ENCODE measurements around the gene NUP93.

Gene NUP93

DNA sequence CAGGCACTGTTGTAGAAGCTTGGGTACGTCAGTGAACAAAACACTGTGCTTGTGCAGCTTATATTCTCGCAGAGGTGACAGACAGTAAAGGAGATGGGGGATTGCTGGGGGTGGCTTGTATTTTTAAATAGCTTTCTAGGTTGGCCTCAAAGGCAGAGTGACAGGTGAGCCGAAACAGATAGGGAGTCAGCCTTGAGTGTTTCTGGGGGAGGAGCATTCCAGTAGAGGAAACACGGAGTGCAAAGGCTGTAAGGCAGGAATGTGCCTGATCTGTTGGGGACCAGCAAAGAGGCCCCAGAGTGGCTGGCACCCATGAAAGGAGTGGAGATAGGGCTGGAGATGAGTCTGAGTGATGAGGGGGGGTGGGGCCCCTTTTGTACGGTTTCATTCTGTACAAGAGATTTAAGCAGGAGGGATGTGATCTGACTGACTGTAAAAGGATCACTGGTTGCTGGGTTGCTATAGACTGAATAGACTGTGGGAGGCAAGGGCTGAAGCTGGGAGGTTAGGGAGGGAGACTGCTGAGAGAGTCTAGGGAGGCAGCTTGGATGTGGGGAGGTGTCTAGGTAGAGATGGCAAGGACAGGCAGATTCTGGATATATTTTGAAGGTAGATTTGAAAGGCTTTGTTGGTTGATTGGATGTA lies 15.2 kb downstream of the NUP93 start:
- DNase-seq: no peak

- no peak for DNase-seq
Observed at GRCh38 chr16:56747486-56748045, 17.6 kb downstream of the NUP93 start.

DNA sequence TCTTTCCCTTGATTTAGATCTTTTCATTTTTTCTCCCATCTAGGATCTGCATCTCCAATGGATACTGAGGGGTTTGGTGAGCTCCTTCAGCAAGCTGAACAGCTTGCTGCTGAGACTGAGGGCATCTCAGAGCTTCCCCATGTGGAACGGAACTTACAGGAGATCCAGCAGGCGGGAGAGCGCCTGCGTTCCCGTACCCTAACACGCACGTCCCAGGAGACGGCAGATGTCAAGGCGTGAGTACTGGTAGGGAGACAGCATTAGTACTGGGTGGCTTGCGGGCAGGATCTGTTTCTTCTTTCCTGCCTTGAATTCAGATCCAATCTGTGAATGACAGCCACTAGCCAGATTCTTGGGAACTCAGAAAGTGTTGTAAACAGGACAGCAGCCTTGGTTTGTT lies 18.3 kb downstream of the NUP93 start:
- DNase-seq: no peak

GRCh38 chr16:56748826-56749225 lies 18.9 kb downstream of the NUP93 start:
- DNase-seq: no peak

DNA sequence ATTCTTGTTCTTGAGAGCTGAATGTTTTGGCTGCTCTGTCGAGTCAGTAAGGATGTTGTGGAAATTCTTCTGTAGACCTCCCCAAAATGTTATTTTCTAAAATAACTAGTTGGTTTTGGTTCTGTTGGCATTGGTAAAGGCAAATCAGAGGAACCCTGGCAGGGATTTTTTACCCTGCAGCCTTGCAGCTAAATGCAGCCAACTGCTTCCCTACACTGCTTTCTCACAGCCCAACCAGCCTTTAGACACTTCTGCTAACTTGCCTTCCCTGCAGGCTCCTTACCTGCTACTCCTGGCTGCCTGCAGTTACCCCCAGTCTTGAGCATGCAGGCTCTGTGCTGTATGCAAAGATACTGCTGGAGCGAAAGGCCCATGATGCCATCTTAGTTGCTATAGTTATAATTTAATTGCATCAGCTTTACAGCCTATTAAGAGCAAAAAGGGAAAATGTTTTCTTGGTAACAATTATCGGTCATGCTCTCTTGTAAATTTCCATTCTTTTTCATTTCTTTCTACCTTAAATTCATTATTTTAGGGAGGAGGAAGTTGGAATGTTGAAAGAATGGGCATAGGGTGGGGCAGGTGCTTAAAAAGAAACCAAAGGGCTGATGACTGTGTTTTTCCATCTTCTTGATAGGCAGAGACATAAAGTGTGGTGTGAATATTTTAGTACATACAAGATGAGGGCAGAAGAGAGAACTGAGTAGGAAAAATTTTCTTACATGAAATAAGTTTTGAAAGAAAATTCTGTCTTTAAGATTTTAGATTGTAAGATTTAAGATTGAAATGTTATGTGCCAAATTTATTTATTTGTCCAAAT lies 20.0 kb downstream of the NUP93 start:
- no peak for DNase-seq

GRCh38 chr16:56753410-56753809 lies 23.5 kb downstream of the NUP93 start:
- DNase-seq: no peak

DNA sequence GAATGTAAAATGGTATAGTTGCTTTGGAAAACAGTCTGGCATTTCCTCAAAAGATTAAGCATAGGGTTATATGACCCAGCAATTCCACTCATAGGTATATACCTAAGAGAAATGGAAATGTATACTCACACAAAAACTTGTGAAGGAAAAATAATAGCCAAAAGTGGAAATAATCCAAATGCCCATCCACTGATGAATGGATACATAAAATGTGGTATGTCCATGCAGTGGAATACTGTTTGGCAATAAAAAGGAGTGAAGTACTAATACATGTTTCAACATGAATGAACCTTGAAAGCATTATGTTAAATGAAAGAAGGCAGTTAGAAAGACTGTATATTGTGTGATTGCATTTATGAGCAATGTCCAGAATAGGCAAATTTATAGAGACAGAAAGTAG lies 25.1 kb downstream of the NUP93 start:
- DNase-seq: no peak

DNA sequence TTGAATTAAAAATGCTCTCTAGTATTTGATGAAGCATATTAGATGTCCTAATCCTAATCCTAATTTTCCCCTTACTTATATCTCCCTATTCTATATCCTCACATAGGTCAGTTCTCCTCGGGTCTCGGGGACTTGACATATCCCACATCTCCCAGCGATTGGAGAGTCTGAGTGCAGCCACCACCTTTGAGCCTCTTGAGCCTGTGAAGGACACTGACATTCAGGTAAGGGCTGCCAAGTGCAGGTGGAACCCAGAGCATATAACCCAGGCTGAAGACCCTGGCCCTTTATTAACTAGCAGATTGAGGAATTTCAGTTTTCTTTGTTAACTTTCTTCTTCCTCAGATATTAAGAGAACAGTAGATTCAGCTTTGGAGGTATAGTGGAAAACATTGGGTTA lies 28.5 kb downstream of the NUP93 start:
- DNase-seq: no peak

DNA sequence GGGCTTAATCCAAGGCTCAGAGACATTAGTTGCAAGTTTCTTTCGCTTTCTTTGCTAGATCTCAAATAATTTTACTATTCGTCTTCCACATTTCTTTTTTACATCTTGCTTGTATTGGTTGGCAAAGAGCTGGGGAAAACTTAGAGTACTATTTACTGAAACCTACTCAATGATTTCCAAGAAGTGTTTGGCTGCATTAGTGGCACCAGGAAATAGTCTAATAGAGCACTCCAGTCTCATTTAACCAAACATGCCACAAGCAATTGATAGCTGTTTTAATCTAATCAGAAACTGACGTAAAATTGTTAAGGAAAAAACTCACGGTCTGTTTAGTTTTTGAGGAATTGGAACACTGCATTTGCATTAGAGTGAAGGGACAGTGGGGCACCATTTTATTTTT lies 29.0 kb downstream of the NUP93 start:
- no peak for DNase-seq

- no peak for DNase-seq
Observed at GRCh38 chr16:56763291-56763916, 33.5 kb downstream of the NUP93 start.

DNA sequence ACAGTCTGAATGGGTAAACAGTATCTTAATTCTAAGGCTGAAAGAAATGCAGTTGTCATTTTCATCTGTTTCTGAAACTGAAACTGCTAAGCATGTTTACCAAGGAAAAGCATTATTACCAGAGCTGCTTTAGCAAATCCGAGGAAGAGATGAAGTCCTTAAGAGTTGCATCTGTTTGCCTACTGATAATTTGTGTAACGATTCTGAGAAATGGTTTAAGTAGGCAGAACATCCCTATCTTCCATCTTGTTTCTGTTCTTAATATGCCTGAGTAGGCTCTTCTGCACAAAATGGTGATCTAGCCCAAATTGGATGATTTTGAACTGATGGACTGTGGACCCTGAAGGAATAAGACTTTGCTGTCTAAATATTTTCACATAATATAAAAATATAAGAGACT lies 34.9 kb downstream of the NUP93 start:
- no peak for DNase-seq

DNA sequence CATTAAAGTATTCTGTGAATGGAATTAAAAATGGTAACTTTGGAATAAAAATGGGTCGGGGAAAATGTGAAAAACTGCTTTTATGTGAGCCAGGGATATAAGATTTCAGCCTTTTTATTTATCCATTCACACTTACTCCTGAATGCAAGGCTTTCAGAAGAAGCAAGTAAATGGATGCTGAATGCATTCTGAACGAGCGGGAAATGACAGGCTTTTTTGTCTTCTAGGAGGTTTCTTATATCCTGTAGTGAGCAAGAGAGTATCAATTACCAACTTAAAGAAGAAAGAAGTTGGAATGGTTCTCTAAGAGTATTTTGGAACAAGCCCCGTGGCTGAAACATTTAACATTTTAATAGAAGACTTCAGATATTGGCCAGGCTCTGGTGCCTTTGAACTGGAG lies 36.0 kb downstream of the NUP93 start:
- DNase-seq: no peak

- DNase-seq: no peak
Observed at GRCh38 chr16:56767024-56767423, 37.1 kb downstream of the NUP93 start.

DNA sequence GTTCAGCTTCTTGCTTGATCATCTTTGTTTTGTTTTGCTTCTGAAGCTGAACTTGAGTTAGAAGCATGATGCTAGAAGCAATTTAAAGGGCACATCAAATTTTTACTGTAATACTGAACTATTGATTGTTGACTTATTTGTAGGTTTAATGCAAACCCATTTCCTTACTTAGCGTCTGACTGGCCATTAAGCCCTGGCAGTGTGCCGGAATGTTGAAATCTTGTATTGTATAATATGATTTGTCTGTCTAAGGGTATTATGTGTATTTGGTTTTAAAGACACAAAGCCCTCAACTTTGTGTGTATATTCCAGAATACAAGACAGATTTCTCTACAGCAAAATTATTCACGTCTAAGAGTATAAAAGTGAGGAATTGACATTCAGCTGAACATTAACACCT lies 39.7 kb downstream of the NUP93 start:
- no peak for DNase-seq

DNA sequence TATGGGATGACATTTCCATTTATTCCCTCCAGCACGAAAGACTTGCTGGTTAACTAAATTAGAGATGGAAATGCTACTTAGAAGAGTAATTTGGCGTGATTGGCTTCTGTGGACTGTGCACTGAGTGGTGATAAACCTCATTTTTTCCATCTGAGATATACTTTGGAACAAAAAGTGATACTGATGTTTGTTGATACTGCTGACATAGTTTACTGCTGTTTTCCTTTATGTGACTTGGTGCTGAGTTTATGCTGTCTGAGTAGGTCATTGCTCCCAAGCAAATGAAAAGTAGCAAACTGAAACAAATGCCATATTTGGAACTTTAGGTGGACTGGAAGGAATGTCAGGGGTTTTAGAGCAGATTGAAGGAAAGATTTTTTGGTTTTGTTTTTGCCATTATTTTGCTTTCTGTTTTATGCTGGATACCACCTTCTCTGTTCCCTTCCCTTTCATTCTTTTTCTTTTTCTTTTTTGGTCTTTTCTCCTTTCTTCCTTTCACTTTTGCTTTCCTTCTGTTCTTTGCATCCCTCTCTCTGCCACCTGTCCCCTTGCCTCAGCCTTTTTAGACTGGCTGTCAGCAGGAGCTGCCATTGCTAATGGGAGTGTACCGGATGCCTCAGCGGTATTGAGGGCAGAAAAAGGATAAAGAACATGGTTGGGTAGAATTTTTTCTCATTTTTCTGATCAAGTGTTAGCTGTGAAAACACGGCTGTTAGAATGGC lies 41.8 kb downstream of the NUP93 start:
- no peak for DNase-seq

- DNase-seq: no peak
Observed at GRCh38 chr16:56773532-56773931, 43.6 kb downstream of the NUP93 start.

GRCh38 chr16:56774016-56774680 lies 44.2 kb downstream of the NUP93 start:
- DNase-seq: no peak

DNA sequence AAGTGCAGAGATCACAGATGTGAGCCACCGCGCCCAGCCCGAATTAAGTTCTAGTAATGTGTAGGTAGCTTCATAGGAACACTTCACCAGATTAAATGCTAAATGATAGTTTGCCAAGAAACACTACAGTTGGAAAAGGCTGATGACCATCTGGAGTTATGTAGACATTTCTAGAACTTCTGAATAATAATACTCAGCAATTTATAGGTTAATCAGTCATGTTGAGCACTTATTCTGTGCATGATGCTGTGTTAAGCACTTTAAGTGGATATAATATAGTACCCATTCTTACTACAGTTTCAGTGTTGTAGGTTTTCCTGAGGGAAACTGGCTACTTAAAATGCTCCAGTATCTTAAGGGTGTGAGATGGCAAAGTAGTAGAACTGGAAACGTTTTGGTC lies 45.2 kb downstream of the NUP93 start:
- DNase-seq: no peak

DNA sequence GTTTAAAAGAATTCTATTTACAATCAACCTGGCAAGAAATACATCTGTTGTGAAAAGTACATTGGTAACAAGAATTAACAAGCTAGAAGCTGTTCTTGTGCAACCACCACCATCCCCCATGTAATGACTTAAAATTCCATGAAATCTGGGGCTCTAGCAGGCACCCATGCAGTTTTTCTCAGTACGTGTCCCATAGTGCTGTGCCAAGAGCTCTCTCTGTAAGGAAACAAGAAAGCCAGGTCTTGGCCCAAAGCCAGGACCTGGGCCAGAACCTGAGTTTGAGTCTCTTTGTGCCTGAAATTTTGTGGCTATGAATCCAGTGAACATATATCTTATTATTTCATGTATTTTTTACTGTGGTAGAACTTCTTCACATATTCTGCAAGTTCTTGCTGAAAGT lies 46.6 kb downstream of the NUP93 start:
- DNase-seq: no peak

- no peak for DNase-seq
Observed at GRCh38 chr16:56777001-56777400, 47.1 kb downstream of the NUP93 start.

- DNase-seq: no peak
Observed at GRCh38 chr16:56777482-56777881, 47.6 kb downstream of the NUP93 start.

DNA sequence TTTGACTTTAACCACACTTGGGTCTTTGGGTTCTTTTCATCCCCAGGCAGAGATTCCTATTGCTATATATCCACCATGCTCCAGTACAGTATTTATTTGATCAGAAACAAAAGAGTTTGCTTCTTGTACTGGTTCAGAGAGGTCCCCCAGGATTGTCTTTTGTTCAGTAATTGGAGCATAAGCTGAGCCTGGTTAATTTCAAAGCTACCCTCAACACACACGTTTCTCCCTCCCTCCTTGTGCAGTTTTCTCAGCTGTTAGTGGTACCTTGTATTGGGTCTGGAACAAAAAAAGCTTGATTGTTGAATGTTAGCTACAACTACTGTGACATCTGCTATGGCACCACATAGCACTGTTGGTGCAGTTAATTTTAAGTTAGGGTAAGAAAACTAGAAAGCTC lies 50.0 kb downstream of the NUP93 start:
- no peak for DNase-seq

DNA sequence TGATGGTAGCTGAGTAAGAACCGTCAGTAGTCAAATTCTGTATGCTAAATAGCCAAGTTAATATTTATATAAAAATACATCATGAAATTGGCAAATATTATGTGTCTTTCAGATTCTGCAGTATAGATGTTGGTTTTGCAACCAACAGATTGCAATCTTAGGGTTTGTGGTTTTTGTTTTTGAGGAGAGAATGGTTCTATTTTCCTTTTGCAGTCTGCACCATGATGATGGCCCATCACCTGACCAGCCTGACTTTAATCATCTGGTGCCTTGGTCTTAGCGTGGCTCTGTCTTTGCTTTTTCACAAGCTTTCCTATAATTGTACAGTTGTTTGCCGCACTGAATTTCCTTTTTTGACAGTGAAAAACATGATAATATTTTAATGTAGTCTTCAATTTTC lies 50.7 kb downstream of the NUP93 start:
- no peak for DNase-seq
